Progenitor cell of endocrine pancreas (in vitro differentiated cells): ENCODE measurements around the gene BIVM. TPM values are rescaled to one million over a fixed set of nuclear protein-coding genes. Genes with fewer than 3 reads are reported as not detected.
A peak's percentile ranks its signal among the peaks of the same experiment; 100 is the strongest.

Source experiments
- DNase-seq: peaks from one replicate; pipeline ENCODE4 v3.0.0; 2021; ENCODE audit warnings: low spot score; ENCODE audit not compliant: unreplicated experiment
- H3K27ac Mint-ChIP-seq: 2 replicates; pipeline ENCODE4 v1.8.0; 2021; ENCODE audit warnings: mild to moderate bottlenecking, moderate library complexity, mixed read lengths
- H3K27me3 Mint-ChIP-seq: 2 replicates; pipeline ENCODE4 v1.8.0; 2021; ENCODE audit warnings: mixed read lengths
- H3K36me3 Mint-ChIP-seq: 2 replicates; pipeline ENCODE4 v1.8.0; 2022; ENCODE audit warnings: mixed read lengths; ENCODE audit not compliant: insufficient read depth
- H3K4me1 Mint-ChIP-seq: 2 replicates; pipeline ENCODE4 v1.8.0; 2021; ENCODE audit warnings: low read depth, mixed read lengths
- H3K4me3 Mint-ChIP-seq: 2 replicates; pipeline ENCODE4 v1.8.0; 2021; ENCODE audit warnings: low read depth, mild to moderate bottlenecking, moderate library complexity, mixed read lengths
- H3K9me3 Mint-ChIP-seq: 2 replicates; pipeline ENCODE4 v1.8.0; 2021; ENCODE audit warnings: low read depth, mixed read lengths
- long read RNA-seq: library from polyadenylated mRNA; unstranded; transcript quantifications from one replicate; pipeline ENCODE4 v2.0.0, GENCODE V29; 2020
- total RNA-seq: library from RNA; stranded (reverse); gene quantifications from 2 replicates; pipeline ENCODE4 v1.2.1, GENCODE V29; 2021
- TF ChIP-seq, protein P1 (sequence below): fragments of 200-600 bp; sonication (generic); IDR thresholded peaks from one replicate; pipeline ENCODE4 v1.5.0; 2021; ENCODE audit warnings: antibody characterized with exemption, mild to moderate bottlenecking; ENCODE audit not compliant: unreplicated experiment

Gene BIVM, protein sequence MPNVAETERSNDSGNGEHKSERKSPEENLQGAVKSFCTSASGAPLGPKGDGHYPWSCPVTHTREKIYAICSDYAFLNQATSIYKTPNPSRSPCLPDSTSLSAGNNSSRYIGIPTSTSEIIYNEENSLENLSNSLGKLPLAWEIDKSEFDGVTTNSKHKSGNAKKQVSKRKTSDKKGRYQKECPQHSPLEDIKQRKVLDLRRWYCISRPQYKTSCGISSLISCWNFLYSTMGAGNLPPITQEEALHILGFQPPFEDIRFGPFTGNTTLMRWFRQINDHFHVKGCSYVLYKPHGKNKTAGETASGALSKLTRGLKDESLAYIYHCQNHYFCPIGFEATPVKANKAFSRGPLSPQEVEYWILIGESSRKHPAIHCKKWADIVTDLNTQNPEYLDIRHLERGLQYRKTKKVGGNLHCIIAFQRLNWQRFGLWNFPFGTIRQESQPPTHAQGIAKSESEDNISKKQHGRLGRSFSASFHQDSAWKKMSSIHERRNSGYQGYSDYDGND
- total RNA-seq, result 28.5 and 30.0 TPM in 2 replicates
- long read RNA-seq, transcript BIVM-201 (11 exons, 3,859 nt), result major isoform, 37 of 86 reads
- long read RNA-seq, partial matches to known transcripts, result 3 of 86 reads
- long read RNA-seq, other reads (novel, unspliced or antisense), result 46 of 86 reads

DNA sequence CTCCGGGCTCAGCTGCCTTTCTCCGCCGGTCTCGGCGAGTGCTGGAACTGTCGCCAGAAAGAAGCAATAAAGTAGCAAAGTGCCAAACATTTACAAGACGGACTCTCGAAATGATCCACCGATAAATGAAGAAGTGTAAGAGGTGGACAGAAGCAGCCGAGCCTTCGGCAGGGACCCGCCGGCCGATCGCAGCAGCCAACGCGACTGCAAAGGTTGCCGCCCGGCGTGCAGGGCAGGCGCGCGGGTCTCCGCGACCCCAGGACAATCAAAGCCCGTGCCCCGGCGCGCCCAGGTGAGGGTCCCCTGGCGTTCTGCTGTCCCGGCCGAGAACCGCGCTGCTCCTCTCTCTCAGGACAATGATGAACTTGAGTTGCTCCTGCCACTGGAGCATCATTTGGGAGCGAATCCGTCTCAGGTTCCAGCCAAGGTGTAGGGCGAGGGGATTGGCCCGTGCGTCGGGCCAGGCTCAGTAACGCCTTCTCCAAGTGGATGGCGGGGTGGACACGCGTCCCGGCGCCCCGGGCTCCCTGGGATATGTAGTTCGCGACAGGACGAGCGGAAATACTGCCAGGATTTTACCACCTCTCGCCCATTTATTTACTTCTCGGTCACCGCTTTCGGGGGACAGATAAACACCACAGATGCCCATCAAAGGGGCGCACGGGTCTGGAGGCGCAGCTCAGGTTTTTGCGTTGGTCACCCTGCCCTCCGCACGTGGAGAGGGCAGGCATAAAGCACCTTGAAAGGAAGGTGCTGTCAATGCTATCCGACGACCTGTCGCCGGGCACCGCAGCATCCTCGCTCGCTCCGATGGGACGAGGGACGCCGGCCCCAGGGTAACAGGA is at the start of gene BIVM, which contains the start of gene POGLUT2:
Gene BIVM, plus strand, starts transcription at position 539 of the 845 bp plus-strand sequence. CDS start 8,149 bp downstream, outside the sequence.
Gene POGLUT2, minus strand, starts transcription at position 396 of the 845 bp plus-strand sequence. Its CDS starts 306 bp downstream, at position 90.
- Mint-ChIP-seq H3K27me3 (no peaks in the 10 kb centered on the region), H3K4me1 (peaks cover 3% of the 10 kb centered on the region), H3K36me3 (peaks cover 2% of the 10 kb centered on the region), H3K4me3 (peak within 1 kb of the TSS; percentile 86), H3K9me3 (no peaks in the 10 kb centered on the region), H3K27ac (peak within 1 kb of the TSS; percentile 88)
- peak; percentile 66 for DNase-seq
- TF ChIP-seq, protein P1, sequence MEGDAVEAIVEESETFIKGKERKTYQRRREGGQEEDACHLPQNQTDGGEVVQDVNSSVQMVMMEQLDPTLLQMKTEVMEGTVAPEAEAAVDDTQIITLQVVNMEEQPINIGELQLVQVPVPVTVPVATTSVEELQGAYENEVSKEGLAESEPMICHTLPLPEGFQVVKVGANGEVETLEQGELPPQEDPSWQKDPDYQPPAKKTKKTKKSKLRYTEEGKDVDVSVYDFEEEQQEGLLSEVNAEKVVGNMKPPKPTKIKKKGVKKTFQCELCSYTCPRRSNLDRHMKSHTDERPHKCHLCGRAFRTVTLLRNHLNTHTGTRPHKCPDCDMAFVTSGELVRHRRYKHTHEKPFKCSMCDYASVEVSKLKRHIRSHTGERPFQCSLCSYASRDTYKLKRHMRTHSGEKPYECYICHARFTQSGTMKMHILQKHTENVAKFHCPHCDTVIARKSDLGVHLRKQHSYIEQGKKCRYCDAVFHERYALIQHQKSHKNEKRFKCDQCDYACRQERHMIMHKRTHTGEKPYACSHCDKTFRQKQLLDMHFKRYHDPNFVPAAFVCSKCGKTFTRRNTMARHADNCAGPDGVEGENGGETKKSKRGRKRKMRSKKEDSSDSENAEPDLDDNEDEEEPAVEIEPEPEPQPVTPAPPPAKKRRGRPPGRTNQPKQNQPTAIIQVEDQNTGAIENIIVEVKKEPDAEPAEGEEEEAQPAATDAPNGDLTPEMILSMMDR, result no peak

DNA sequence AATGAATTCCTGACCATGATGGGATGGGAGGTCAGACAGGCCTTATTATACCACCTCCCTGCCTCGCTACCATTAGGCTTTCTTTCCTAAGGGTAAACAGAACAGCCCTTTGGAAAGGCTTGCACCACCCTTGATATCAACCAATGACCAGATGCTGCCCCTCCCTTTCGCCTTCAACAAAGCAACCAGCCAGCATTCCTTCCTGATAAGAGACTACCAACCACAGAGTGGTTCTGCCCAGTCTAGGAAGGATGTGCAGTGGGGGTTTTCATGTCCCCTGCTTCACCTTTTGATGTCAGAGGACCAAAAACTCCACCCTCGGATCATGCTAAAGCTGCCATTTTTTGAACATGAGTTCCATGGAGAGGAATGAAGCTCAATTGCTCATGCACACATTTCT is 47.0 kb upstream of the BIVM start:
- no peak for DNase-seq
- no peak overlapping the region for H3K27ac Mint-ChIP-seq
- TF ChIP-seq, protein P1, result no peak
- H3K9me3 Mint-ChIP-seq, result peaks cover 14% of the 10 kb centered on the region
- H3K36me3 Mint-ChIP-seq, result no peaks in the 10 kb centered on the region
- H3K4me3 Mint-ChIP-seq, result no peak overlapping the region
- H3K27me3 Mint-ChIP-seq, result peaks cover 1% of the 10 kb centered on the region
- H3K4me1 Mint-ChIP-seq, result no peaks in the 10 kb centered on the region

DNA sequence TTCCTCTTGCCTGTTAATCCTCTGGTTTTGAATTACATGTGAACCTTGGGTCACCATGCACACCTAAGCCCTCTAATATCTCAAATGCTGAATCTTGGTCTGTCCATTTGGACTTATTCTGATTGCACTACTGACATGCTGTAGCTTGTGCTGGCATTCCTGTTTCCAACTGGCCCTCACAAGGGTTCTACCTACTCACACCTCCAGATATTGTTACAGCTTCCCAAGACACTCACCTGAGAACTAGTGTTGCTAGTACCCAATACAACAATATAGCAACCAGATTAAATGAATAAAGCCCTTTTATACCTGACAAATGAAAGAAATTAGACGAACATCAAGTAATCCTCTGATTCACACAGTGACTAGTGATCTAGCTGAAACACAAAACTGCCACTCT is 41.9 kb upstream of the BIVM start:
- DNase-seq, result no peak
- no peaks in the 10 kb centered on the region for H3K36me3 Mint-ChIP-seq
- H3K4me1 Mint-ChIP-seq, result no peaks in the 10 kb centered on the region
- no peak overlapping the region for H3K4me3 Mint-ChIP-seq
- no peaks in the 10 kb centered on the region for H3K27me3 Mint-ChIP-seq
- peaks cover 3% of the 10 kb centered on the region for H3K9me3 Mint-ChIP-seq
- TF ChIP-seq, protein P1, result no peak
- H3K27ac Mint-ChIP-seq, result no peak overlapping the region

DNA sequence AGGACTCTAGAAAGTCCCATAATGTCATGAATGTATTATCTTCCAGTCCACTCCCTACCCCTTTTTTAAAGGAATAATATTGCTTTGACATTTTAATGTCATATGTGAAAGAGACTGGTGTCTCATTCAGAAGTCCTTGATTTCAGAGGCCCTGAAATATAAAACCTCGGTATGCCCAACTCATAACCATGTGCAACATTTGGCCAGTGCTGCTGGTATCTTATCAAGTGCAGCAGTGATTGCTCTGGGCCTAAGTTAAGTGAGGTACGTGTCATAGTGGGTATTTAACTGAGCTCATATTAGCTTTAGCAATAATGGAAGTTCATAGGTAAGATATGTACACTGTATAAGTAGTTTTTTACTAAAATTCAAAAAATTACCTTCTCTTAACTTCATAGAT is 40.1 kb upstream of the BIVM start:
- DNase-seq, result no peak
- H3K27me3 Mint-ChIP-seq, result no peaks in the 10 kb centered on the region
- no peaks in the 10 kb centered on the region for H3K36me3 Mint-ChIP-seq
- H3K27ac Mint-ChIP-seq, result no peak overlapping the region
- TF ChIP-seq, protein P1, result no peak
- H3K9me3 Mint-ChIP-seq, result no peaks in the 10 kb centered on the region
- H3K4me1 Mint-ChIP-seq, result no peaks in the 10 kb centered on the region
- H3K4me3 Mint-ChIP-seq, result no peak overlapping the region

DNA sequence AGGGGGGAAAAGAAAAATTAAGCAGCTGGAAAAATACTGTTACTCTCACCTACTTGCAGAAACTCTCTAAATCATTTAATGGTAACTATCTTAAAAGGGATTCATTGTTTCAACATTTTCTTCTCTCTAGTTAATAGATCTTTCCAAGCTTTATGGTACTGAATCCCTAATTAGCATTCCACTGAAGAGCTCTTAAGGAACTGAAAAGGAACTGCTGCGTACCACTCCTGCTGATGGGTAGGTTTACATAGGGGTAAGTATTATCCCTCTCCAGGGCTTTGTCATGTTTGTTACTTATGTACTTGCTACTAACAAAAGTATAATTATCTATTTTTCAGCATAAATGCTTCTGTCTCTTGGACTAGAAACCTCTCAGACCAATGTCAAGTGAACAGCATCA is 37.8 kb upstream of the BIVM start:
- no peaks in the 10 kb centered on the region for H3K36me3 Mint-ChIP-seq
- H3K9me3 Mint-ChIP-seq, result no peaks in the 10 kb centered on the region
- no peak overlapping the region for H3K27ac Mint-ChIP-seq
- H3K4me1 Mint-ChIP-seq, result no peaks in the 10 kb centered on the region
- H3K4me3 Mint-ChIP-seq, result no peak overlapping the region
- no peak for DNase-seq
- no peaks in the 10 kb centered on the region for H3K27me3 Mint-ChIP-seq
- TF ChIP-seq, protein P1, result no peak
